HepG2 (cell line): ENCODE measurements around the gene C1orf115. TPM values are rescaled to one million over a fixed set of nuclear protein-coding genes. Genes with fewer than 3 reads are reported as not detected.

Experiments
- DMAP1 ChIP-seq: IDR thresholded peaks from 2 replicates; pipeline ENCODE4 v1.6.1; 2016
- HIVEP1 ChIP-seq: sonication (generic); formaldehyde crosslinking; IDR thresholded peaks from 2 replicates; pipeline ENCODE4 v1.4.0; 2020; ENCODE audit warnings: mild to moderate bottlenecking, missing genetic modification reagents
- HNRNPH1 ChIP-seq: fragments of 200-400 bp; formaldehyde crosslinking; optimal IDR thresholded peaks from 2 replicates; pipeline ENCODE3; 2017; ENCODE audit warnings: mild to moderate bottlenecking, low read depth, low read length
- KAT7 ChIP-seq: IDR thresholded peaks from 2 replicates; pipeline ENCODE4 v1.6.1; 2018; ENCODE audit warnings: borderline replicate concordance, missing compliant biosample characterization
- MATR3 ChIP-seq: sonication (generic); formaldehyde crosslinking; IDR thresholded peaks from 2 replicates; pipeline ENCODE4 v1.4.0; 2020; ENCODE audit warnings: missing genetic modification reagents
- NCOA2 ChIP-seq: sonication (generic); formaldehyde crosslinking; IDR thresholded peaks from 2 replicates; pipeline ENCODE4 v1.8.0; 2022; ENCODE audit warnings: inconsistent platforms
- NFYC ChIP-seq: IDR thresholded peaks from 2 replicates; pipeline ENCODE4 v1.6.1; 2016; ENCODE audit warnings: missing genetic modification reagents, missing compliant biosample characterization
- POLR2A ChIP-seq, 2 experiments: IDR thresholded peaks; 2 replicates each; pipeline ENCODE4 v1.6.1; 2011; ENCODE audit warnings: low read depth in 2 of 2, low read length in 2 of 2, mild to moderate bottlenecking in 1 of 2, moderate library complexity in 1 of 2; ENCODE audit not compliant: insufficient read depth in 1 of 2
- POLR2G ChIP-seq: fragments of 200-400 bp; formaldehyde crosslinking; IDR thresholded peaks from 2 replicates; pipeline ENCODE4 v1.6.1; 2018; ENCODE audit warnings: mild to moderate bottlenecking, low read depth, low read length, moderate library complexity
- RBM22 ChIP-seq: fragments of 200-400 bp; formaldehyde crosslinking; optimal IDR thresholded peaks from 2 replicates; pipeline ENCODE3; 2017; ENCODE audit warnings: mild to moderate bottlenecking, low read length, moderate library complexity
- SOX6 ChIP-seq, 2 experiments: fragments of 450-650 bp in 1 of 2; sonication (generic) in 1 of 2; formaldehyde crosslinking in 1 of 2; IDR thresholded peaks; 2 replicates each; pipeline versions ENCODE4 v1.4.0 to v1.6.1; 2017 to 2020; ENCODE audit warnings: antibody characterized with exemption in 1 of 2, mild to moderate bottlenecking in 1 of 2, missing genetic modification reagents in 1 of 2
- SP1 ChIP-seq, 2 experiments: fragments of 450-650 bp in 1 of 2; sonication (generic) in 1 of 2; formaldehyde crosslinking in 1 of 2; IDR thresholded peaks; 2 replicates each; pipeline versions ENCODE4 v1.4.0 to v1.6.1; 2016 to 2020; ENCODE audit warnings: missing genetic modification reagents in 1 of 2
- TIGD3 ChIP-seq: sonication (generic); formaldehyde crosslinking; IDR thresholded peaks from 2 replicates; pipeline ENCODE4 v1.5.1; 2020; ENCODE audit warnings: mild to moderate bottlenecking, missing genetic modification reagents, borderline replicate concordance
- ZC3H4 ChIP-seq: sonication (generic); formaldehyde crosslinking; IDR thresholded peaks from 2 replicates; pipeline ENCODE4 v1.4.0; 2020; ENCODE audit warnings: missing genetic modification reagents, borderline replicate concordance
- ZFX ChIP-seq: sonication (generic); formaldehyde crosslinking; IDR thresholded peaks from 2 replicates; pipeline ENCODE4 v1.4.0; 2020; ENCODE audit warnings: mild to moderate bottlenecking, low read depth, missing genetic modification reagents, moderate library complexity
- ZNF12 ChIP-seq: sonication (generic); formaldehyde crosslinking; IDR thresholded peaks from 2 replicates; pipeline ENCODE4 v1.5.0; 2020; ENCODE audit warnings: missing genetic modification reagents
- ZNF234 ChIP-seq: sonication (generic); formaldehyde crosslinking; conservative IDR thresholded peaks from 2 replicates; pipeline ENCODE4 v1.5.1; 2020; ENCODE audit warnings: mild to moderate bottlenecking, missing genetic modification reagents
- ZNF775 ChIP-seq: sonication (generic); formaldehyde crosslinking; IDR thresholded peaks from 2 replicates; pipeline ENCODE4 v1.4.0; 2020; ENCODE audit warnings: missing genetic modification reagents, mild to moderate bottlenecking, moderate library complexity, borderline replicate concordance
- ZNF83 ChIP-seq: sonication (generic); formaldehyde crosslinking; IDR thresholded peaks from 2 replicates; pipeline ENCODE4 v1.4.0; 2020; ENCODE audit warnings: missing genetic modification reagents, mild to moderate bottlenecking, borderline replicate concordance
- polyA plus RNA-seq, 8 experiments: library from polyadenylated mRNA; depleted of rRNA in 3 of 8; stranded (reverse) in 7 of 8; unstranded in 1 of 8; fragments of >200 nt; fragmentation: Illumina TruSeq in 4 of 8; extraction: Trizol in 4 of 8; gene quantifications; 2 replicates each; pipeline versions ENCODE4 v1.2.1 to v1.2.3, GENCODE V29; 2011 to 2016; ENCODE audit warnings: low read depth in 4 of 8, missing spikeins in 1 of 8, mixed read lengths in 1 of 8; ENCODE audit not compliant: insufficient read depth in 1 of 8
- total RNA-seq, 5 experiments: library from RNA; depleted of rRNA; stranded (reverse); fragments of >200 nt; fragmentation: Illumina TruSeq; extraction: Trizol; gene quantifications; 2 replicates each; pipeline ENCODE4 v1.2.3, GENCODE V29; 2016; ENCODE audit warnings: low read depth in 1 of 5
- TF ChIP-seq, protein P1 (sequence below), 2 experiments: sonication (generic) in 1 of 2; formaldehyde crosslinking in 1 of 2; IDR thresholded peaks; 2 replicates each; pipeline versions ENCODE4 v1.4.0 to v1.6.1; 2016 to 2020; ENCODE audit warnings: borderline replicate concordance in 1 of 2, low read depth in 1 of 2, mild to moderate bottlenecking in 1 of 2, missing genetic modification reagents in 1 of 2
- TF ChIP-seq, protein P2 (sequence below): sonication (generic); formaldehyde crosslinking; conservative IDR thresholded peaks from 2 replicates; pipeline ENCODE4 v1.4.0; 2020; ENCODE audit warnings: mild to moderate bottlenecking, missing genetic modification reagents, moderate library complexity

Gene C1orf115
- total and polyA plus RNA-seq, 2 of the 13 experiments (the other 11 are each of a cell fraction or from before 2014, with no cell fraction given) = 25.2 to 85.9 TPM

DNA sequence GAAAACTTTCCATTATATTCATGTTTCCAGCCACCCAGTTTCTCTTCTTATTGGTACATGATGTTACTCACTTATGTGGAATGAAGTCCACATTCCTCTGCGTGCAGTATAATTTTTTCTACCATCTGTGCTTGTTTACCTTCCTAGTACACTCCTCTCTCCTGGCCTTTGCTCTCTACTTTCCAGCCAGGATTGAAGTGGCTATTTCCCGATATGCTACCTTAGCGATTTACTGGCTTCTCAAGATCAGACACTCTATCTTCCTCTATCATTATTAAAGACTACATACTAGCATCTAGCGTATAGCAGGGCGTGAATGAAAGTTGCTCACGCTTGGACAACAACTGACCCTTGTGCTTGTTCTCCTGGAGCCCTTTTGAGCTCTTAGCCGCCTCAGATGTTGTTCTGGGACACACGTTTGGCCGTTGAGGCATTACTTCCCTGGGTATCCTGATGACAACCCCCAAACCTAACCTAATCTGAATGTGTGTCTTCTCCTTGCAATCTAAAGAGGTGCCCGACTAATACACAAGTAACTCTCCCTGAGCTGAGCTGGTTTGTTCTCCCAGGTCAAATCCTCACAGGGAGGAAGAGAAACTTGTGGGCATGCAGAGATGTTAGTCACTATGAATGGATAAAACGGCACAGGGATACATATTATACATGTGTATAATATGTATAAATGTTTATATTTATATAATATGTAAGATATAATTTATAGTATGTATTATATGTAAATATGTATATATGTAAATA is 44.6 kb downstream of the C1orf115 start (continued):
- TF ChIP-seq, protein P1, sequence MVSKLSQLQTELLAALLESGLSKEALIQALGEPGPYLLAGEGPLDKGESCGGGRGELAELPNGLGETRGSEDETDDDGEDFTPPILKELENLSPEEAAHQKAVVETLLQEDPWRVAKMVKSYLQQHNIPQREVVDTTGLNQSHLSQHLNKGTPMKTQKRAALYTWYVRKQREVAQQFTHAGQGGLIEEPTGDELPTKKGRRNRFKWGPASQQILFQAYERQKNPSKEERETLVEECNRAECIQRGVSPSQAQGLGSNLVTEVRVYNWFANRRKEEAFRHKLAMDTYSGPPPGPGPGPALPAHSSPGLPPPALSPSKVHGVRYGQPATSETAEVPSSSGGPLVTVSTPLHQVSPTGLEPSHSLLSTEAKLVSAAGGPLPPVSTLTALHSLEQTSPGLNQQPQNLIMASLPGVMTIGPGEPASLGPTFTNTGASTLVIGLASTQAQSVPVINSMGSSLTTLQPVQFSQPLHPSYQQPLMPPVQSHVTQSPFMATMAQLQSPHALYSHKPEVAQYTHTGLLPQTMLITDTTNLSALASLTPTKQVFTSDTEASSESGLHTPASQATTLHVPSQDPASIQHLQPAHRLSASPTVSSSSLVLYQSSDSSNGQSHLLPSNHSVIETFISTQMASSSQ (IDR thresholded peaks at IDR 0.05; ENCODE audit: low read depth) = peak; percentile 21; the same call in 1 of the 2 replicates
- TF ChIP-seq, protein P1 (CRISPR knock-in tag; IDR thresholded peaks at IDR 0.05; ENCODE audit: borderline replicate concordance) = no peak
- TF ChIP-seq ZFX (no peak), KAT7 (CRISPR knock-in tag) (no peak), NFYC (CRISPR knock-in tag) (no peak), SOX6 (IDR thresholded peaks at IDR 0.05) (no peak), SOX6 (CRISPR knock-in tag; IDR thresholded peaks at IDR 0.05) (peak; percentile 46), ZNF12 (no peak), POLR2G (no peak), DMAP1 (CRISPR knock-in tag) (peak; percentile 71; the same call in 1 of the 2 replicates), POLR2A (IDR thresholded peaks at IDR 0.05; ENCODE audit: insufficient read depth in 1 of 2, low read depth in 2 of 2, low read length in 2 of 2) (no peak), ZNF234 (CRISPR knock-in tag) (no peak), NCOA2 (no peak), ZNF83 (CRISPR knock-in tag) (no peak), HNRNPH1 (no peak), RBM22 (no peak), SP1 (IDR thresholded peaks at IDR 0.05) (no peak), SP1 (CRISPR knock-in tag; IDR thresholded peaks at IDR 0.05) (no peak), ZC3H4 (CRISPR knock-in tag) (no peak), ZNF775 (CRISPR knock-in tag) (no peak), TIGD3 (CRISPR knock-in tag) (no peak), HIVEP1 (no peak), MATR3 (CRISPR knock-in tag) (no peak)
- TF ChIP-seq, protein P2, sequence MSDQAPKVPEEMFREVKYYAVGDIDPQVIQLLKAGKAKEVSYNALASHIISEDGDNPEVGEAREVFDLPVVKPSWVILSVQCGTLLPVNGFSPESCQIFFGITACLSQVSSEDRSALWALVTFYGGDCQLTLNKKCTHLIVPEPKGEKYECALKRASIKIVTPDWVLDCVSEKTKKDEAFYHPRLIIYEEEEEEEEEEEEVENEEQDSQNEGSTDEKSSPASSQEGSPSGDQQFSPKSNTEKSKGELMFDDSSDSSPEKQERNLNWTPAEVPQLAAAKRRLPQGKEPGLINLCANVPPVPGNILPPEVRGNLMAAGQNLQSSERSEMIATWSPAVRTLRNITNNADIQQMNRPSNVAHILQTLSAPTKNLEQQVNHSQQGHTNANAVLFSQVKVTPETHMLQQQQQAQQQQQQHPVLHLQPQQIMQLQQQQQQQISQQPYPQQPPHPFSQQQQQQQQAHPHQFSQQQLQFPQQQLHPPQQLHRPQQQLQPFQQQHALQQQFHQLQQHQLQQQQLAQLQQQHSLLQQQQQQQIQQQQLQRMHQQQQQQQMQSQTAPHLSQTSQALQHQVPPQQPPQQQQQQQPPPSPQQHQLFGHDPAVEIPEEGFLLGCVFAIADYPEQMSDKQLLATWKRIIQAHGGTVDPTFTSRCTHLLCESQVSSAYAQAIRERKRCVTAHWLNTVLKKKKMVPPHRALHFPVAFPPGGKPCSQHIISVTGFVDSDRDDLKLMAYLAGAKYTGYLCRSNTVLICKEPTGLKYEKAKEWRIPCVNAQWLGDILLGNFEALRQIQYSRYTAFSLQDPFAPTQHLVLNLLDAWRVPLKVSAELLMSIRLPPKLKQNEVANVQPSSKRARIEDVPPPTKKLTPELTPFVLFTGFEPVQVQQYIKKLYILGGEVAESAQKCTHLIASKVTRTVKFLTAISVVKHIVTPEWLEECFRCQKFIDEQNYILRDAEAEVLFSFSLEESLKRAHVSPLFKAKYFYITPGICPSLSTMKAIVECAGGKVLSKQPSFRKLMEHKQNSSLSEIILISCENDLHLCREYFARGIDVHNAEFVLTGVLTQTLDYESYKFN (CRISPR knock-in tag) = peak; percentile 84
